ACC112 (cell line): ENCODE measurements around the gene FAAH2.

Experiments
- H2AFZ ChIP-seq: fragments of 200-600 bp; sonication (generic); one replicate; pipeline ENCODE4 v1.6.0; 2017; ENCODE audit warnings: antibody characterized with exemption, low read length; ENCODE audit not compliant: unreplicated experiment
- H3K27ac ChIP-seq: fragments of 200-600 bp; sonication (generic); 2 replicates; pipeline ENCODE4 v1.5.1; 2014; ENCODE audit warnings: low read depth, mild to moderate bottlenecking, antibody characterized with exemption, low read length, moderate library complexity
- H3K27me3 ChIP-seq: fragments of 200-600 bp; sonication (generic); 2 replicates; pipeline ENCODE4 v1.6.1; 2014; ENCODE audit warnings: mild to moderate bottlenecking, antibody characterized with exemption, low read length, moderate library complexity, mixed read lengths; ENCODE audit not compliant: insufficient read depth
- H3K36me3 ChIP-seq: fragments of 200-600 bp; sonication (generic); 2 replicates; pipeline ENCODE4 v1.6.1; 2016; ENCODE audit warnings: mild to moderate bottlenecking, antibody characterized with exemption, low read length, moderate library complexity, mixed read lengths; ENCODE audit not compliant: insufficient read depth
- H3K4me1 ChIP-seq: fragments of 200-600 bp; sonication (generic); one replicate; pipeline ENCODE4 v1.6.1; 2016; ENCODE audit warnings: low read length, mixed read lengths; ENCODE audit not compliant: insufficient read depth, unreplicated experiment, control insufficient read depth
- H3K4me3 ChIP-seq: fragments of 200-600 bp; sonication (generic); 2 replicates; pipeline ENCODE4 v1.5.1; 2014; ENCODE audit warnings: mild to moderate bottlenecking, low read depth, low read length
- H3K79me2 ChIP-seq: fragments of 200-600 bp; sonication (generic); one replicate; pipeline ENCODE4 v1.6.0; 2016; ENCODE audit warnings: low read length; ENCODE audit not compliant: control insufficient read depth, unreplicated experiment, insufficient read depth

The FAAH2 gene, protein sequence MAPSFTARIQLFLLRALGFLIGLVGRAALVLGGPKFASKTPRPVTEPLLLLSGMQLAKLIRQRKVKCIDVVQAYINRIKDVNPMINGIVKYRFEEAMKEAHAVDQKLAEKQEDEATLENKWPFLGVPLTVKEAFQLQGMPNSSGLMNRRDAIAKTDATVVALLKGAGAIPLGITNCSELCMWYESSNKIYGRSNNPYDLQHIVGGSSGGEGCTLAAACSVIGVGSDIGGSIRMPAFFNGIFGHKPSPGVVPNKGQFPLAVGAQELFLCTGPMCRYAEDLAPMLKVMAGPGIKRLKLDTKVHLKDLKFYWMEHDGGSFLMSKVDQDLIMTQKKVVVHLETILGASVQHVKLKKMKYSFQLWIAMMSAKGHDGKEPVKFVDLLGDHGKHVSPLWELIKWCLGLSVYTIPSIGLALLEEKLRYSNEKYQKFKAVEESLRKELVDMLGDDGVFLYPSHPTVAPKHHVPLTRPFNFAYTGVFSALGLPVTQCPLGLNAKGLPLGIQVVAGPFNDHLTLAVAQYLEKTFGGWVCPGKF

DNA sequence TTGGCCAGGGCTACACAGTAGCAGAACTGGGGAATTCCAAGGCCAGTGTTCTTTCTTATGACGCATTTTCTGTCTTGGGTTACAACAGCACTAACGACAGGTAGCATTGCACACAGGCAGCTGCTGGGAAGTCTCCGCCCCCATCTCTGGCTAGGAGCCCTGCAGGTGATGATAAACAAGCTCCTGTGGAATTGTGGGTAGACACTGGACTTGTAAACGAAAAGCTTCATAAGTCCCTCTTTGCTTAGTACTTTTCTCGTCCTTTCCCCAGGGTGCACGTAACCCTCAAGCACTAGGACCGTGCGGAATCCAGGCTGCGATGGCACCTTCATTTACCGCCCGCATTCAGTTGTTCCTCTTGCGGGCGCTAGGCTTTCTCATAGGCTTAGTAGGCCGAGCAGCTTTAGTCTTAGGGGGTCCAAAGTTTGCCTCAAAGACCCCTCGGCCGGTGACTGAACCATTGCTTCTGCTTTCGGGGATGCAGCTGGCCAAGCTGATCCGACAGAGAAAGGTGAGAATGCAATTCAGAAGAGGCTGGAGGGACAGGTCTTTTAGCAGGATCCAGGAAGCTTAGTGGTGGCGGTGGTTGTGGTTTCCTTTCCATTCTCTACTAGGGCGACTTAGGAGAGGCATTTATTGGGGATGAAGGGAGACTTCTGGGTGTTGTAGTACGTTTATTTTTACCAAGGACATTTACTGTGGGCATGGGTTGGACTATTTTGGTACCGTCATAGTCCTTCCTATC lies at the start of gene FAAH2:
Gene FAAH2, plus strand, starts transcription at position 200 of the 745 bp plus-strand sequence. Its CDS starts 120 bp downstream, at position 320.
- Histone ChIP-seq H3K4me1 (no peaks in the 10 kb centered on the region), H3K79me2 (no peaks in the 10 kb centered on the region), H2AFZ (no peak within 1 kb of the TSS), H3K27ac (no peak within 1 kb of the TSS), H3K36me3 (no peaks in the 10 kb centered on the region), H3K27me3 (no peaks in the 10 kb centered on the region), H3K4me3 (no peak within 1 kb of the TSS)

DNA sequence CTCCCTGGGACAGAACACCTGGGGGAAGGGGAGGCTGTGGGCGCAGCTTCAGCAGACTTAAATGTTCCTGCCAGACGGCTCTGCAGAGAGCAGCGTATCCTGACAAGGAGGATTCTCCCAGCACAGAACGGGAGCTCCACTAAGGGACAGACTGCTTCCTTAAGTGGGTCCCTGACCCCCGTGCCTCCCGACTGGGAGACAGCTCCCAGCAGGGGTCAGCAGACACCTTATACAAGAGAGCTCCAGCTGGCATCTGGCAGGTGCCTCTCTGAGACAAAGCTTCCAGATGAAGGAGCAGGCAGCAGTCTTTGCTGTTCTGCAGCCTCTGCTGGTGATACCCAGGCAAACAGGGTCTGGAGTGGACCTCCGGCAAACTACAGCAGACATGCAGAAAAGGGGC lies 44.5 kb upstream of the FAAH2 start:
- Histone ChIP-seq H3K4me3 (no peak overlapping the region), H3K27ac (no peak overlapping the region), H3K27me3 (no peaks in the 10 kb centered on the region), H2AFZ (no peak overlapping the region), H3K79me2 (no peaks in the 10 kb centered on the region), H3K36me3 (no peaks in the 10 kb centered on the region), H3K4me1 (no peaks in the 10 kb centered on the region)

DNA sequence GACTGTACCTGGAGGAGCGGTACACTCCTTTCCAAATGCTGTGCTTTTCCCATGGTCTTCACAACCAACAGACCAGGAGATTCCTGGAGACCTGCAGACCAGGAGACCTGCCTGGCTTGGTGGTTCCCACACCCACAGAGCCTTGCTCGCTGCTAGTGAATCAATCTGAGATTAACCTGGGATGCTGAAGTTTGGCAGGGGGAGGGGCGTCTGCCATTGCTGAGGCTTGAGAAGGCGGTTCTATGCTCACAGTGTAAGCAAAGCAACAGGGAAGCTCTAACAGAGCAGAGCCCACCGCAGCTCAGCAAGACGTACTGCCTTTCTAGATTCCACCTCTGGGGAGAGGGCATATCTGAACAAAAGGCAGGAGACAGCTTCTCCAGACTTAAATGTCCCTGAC lies 34.5 kb upstream of the FAAH2 start:
- H3K79me2 ChIP-seq: no peaks in the 10 kb centered on the region
- no peaks in the 10 kb centered on the region for H3K36me3 ChIP-seq
- H3K27ac ChIP-seq: no peak overlapping the region
- H3K27me3 ChIP-seq: no peaks in the 10 kb centered on the region
- H3K4me1 ChIP-seq: no peaks in the 10 kb centered on the region
- no peak overlapping the region for H3K4me3 ChIP-seq
- no peak overlapping the region for H2AFZ ChIP-seq

DNA sequence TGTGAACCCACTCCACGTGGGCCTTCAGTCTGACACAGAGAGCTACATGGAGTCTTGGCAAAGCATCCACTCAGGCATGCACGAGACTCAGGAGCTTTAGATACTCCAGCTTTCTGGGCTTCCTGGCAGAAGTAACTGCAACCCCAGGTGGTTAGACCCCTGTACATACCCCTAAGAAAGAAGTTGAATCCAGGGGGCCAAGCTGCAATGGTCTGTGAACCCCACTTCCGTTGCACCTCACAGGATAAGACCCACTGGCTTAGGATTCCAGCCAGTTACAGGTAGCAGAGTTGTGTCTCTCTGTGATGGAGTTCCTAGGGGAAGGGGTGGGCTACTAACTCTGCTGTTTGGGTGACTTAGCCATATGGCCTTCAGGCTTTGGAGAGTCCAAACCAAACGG lies 21.4 kb upstream of the FAAH2 start:
- Histone ChIP-seq H3K79me2 (no peaks in the 10 kb centered on the region), H3K4me3 (no peak overlapping the region), H2AFZ (no peak overlapping the region), H3K36me3 (no peaks in the 10 kb centered on the region), H3K27me3 (no peaks in the 10 kb centered on the region), H3K27ac (no peak overlapping the region), H3K4me1 (no peaks in the 10 kb centered on the region)

DNA sequence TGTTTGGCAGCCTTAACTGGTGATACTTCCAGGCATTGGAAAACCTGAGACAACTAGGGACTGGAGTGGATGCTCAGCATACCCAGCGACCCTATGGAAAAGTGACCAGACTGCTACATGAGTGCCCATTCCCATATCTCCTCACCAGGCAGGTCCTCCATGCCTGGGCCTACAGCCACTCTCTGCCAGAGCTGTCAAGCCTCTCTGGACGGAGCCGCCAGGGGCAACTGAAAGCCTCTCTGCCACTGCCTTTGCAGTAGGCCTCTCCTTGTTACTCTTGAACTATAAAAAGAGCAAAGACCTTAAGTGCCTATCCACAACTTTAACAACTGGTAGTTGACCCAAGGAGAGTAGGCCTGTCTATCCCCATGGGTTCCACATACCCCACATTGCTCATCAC lies 20.2 kb upstream of the FAAH2 start:
- Histone ChIP-seq H2AFZ (no peak overlapping the region), H3K36me3 (no peaks in the 10 kb centered on the region), H3K4me3 (no peak overlapping the region), H3K27me3 (no peaks in the 10 kb centered on the region), H3K79me2 (no peaks in the 10 kb centered on the region), H3K4me1 (no peaks in the 10 kb centered on the region), H3K27ac (no peak overlapping the region)

DNA sequence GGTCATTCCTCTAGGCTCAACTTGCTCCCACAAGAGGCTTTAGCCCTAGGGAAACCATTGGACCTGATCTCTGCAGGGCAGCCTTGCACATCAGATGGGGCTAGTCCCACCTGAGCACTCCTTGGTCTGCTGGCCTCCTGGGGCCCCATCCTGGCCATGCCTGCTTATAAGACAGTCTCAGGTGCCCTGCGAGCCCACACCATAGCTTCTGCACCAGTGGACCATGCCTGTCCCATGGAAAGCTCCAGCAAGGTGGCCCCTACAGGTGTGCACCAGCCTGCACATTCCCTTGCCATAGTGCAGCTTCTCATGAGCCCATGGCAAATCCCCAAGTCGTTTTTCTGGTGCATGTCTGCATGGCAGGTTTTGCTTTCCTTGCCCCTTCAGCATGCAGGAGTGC lies 19.6 kb upstream of the FAAH2 start:
- Histone ChIP-seq H3K36me3 (no peaks in the 10 kb centered on the region), H3K27me3 (no peaks in the 10 kb centered on the region), H3K79me2 (no peaks in the 10 kb centered on the region), H3K27ac (no peak overlapping the region), H3K4me1 (no peaks in the 10 kb centered on the region), H3K4me3 (no peak overlapping the region), H2AFZ (no peak overlapping the region)

DNA sequence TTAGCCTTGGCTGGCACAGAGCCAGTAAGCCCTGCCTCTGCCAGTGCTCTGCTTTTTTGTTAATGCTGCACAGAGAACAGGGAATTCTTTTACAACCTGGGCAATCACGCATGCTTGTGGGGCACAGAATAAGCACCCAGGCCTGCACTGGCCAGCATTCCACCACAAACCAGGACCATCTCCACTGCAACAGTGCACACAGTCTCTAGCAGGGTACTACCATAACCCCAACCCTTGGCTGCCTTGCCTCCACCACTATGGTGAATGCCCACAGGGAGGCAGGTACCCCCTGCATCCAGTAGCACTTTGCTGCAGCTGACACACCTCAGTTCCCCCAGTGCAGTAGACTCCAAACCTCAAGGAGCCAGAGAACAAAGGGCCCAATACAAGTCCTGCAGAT lies 19.2 kb upstream of the FAAH2 start:
- Histone ChIP-seq H3K79me2 (no peaks in the 10 kb centered on the region), H2AFZ (no peak overlapping the region), H3K27ac (no peak overlapping the region), H3K27me3 (no peaks in the 10 kb centered on the region), H3K4me3 (no peak overlapping the region), H3K36me3 (no peaks in the 10 kb centered on the region), H3K4me1 (no peaks in the 10 kb centered on the region)

DNA sequence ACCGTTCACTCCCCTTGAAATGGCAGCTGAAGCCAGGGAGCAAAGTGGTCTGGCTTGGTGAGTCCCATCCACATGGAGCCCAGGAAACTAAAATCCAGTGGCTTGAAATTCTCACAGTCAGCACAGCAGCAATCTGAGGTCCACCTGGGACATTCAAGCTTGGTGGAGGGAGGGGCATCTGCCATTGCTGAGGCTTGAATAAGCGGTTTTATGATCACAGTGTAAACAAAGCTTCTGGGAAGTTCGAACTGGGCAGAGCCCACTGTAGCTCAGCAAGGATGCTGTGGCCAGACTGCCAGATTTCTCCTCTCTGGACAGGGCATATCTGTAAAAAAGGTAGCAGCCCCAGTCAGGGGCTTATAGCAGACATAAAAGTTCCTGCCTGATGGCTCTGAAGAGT lies 15.5 kb upstream of the FAAH2 start:
- Histone ChIP-seq H3K4me1 (no peaks in the 10 kb centered on the region), H3K36me3 (no peaks in the 10 kb centered on the region), H3K27me3 (no peaks in the 10 kb centered on the region), H3K4me3 (no peak overlapping the region), H2AFZ (no peak overlapping the region), H3K27ac (no peak overlapping the region), H3K79me2 (no peaks in the 10 kb centered on the region)

DNA sequence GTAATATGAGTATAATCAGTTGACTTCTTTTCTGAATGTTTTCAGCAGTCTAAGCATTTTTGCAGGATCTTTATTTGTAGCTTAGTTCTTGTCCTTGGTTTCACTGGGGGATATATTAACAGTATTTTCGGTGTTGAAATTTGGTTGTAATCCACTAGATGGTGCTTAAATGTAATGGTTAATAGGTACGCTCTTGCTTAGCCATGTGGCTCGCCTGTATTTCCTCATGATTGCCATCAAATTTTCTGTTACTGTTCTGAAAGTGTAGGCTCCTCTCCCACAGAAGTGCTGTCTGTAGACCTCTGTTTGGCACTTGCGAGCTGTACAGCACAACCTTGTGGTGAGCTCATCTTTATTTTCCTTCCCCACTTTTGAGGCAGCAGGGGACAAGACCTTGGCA lies 3.9 kb upstream of the FAAH2 start:
- no peak overlapping the region for H3K4me3 ChIP-seq
- no peaks in the 10 kb centered on the region for H3K4me1 ChIP-seq
- no peak overlapping the region for H3K27ac ChIP-seq
- H3K79me2 ChIP-seq: no peaks in the 10 kb centered on the region
- H3K27me3 ChIP-seq: no peaks in the 10 kb centered on the region
- no peaks in the 10 kb centered on the region for H3K36me3 ChIP-seq
- H2AFZ ChIP-seq: no peak overlapping the region

DNA sequence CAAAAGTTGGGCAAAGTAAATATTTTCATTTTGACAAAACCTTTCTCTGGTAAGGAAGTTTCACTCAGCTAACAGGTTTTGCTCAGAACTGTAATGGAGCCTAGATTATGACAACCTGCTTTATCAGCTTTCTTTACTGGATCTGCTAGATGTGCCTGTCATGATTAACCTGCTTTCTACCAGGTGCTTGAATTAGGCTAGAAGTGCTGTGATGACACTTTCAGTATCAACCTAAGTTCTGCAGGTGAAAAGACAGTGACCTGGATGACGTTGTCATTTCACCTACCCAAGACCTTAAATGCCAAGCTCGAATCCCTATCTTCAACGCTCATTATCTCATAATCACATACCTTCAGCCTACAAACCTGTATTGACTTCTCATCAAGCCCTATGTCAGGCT lies 1.5 kb upstream of the FAAH2 start:
- no peaks in the 10 kb centered on the region for H3K27me3 ChIP-seq
- H2AFZ ChIP-seq: no peak overlapping the region

DNA sequence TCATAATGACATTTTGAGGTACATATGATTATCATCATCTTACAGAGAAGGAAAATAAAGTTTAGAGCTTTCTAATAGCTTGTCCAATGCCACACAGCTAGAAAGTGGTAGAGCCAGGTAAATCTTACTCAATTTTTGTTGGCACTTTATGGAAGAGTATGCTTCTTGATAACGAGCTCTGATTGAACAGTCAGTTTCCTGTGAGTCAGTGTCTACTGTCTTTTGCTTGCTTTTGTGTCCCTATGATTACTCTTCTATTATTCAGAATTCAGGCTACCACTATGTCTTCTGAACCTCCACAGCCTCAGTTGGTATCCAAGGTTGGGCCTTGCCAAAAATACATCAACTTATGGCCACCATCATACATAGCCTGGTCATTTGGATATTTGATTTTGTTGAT lies 2.6 kb downstream of the FAAH2 start:
- H3K27ac ChIP-seq: no peak overlapping the region
- H3K4me1 ChIP-seq: no peaks in the 10 kb centered on the region
- H3K36me3 ChIP-seq: no peaks in the 10 kb centered on the region
- no peak overlapping the region for H2AFZ ChIP-seq
- H3K27me3 ChIP-seq: no peaks in the 10 kb centered on the region
- H3K79me2 ChIP-seq: no peaks in the 10 kb centered on the region
- H3K4me3 ChIP-seq: no peak overlapping the region

More for the DNA sequence above, 1.5 kb upstream of the FAAH2 start:
- H3K27ac ChIP-seq: no peak overlapping the region
- no peaks in the 10 kb centered on the region for H3K4me1 ChIP-seq
- H3K4me3 ChIP-seq: no peak overlapping the region
- no peaks in the 10 kb centered on the region for H3K79me2 ChIP-seq
- no peaks in the 10 kb centered on the region for H3K36me3 ChIP-seq
